Astrocyte of the spinal cord (primary cell): ENCODE measurements around the gene TRAT1.

Experiments used
- DNase-seq: peaks from one replicate; pipeline ENCODE4 v3.0.0; 2011; ENCODE audit warnings: low read depth, low spot score
- H3K4me3 ChIP-seq: 2 replicates; pipeline ENCODE4 v1.5.1; 2011; ENCODE audit warnings: low read depth, mild to moderate bottlenecking, low read length, moderate library complexity
- in situ Hi-C: cut with HindIII; loops from 2 replicates; pipeline ENCODE4 v1.10.0; 2017; ENCODE audit warnings: low sequenced_read_pairs
- TF ChIP-seq, protein P1 (sequence below): IDR thresholded peaks from 2 replicates; pipeline ENCODE4 v1.5.1; 2012; ENCODE audit warnings: low read depth, mild to moderate bottlenecking, low read length, inconsistent platforms

The TRAT1 gene

DNA sequence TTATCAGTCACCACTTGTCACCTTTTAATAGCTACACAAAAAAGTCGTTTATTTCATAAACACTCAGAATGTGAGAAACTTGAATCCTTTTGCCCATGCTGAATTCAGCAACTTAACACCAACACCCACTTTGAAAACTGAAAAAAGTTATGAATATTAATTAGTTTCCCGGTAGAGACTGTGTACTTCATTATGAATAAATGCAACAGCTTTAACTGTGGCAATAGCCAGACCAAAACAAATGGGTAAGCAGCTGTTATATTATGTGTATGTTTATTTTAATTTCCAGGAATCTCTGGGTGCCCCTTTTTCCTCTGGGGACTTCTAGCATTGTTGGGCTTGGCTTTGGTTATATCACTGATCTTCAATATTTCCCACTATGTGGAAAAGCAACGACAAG is 7.8 kb downstream of the TRAT1 start:
- H3K4me3 ChIP-seq = no peak overlapping the region
- no peak for DNase-seq
- TF ChIP-seq, protein P1, sequence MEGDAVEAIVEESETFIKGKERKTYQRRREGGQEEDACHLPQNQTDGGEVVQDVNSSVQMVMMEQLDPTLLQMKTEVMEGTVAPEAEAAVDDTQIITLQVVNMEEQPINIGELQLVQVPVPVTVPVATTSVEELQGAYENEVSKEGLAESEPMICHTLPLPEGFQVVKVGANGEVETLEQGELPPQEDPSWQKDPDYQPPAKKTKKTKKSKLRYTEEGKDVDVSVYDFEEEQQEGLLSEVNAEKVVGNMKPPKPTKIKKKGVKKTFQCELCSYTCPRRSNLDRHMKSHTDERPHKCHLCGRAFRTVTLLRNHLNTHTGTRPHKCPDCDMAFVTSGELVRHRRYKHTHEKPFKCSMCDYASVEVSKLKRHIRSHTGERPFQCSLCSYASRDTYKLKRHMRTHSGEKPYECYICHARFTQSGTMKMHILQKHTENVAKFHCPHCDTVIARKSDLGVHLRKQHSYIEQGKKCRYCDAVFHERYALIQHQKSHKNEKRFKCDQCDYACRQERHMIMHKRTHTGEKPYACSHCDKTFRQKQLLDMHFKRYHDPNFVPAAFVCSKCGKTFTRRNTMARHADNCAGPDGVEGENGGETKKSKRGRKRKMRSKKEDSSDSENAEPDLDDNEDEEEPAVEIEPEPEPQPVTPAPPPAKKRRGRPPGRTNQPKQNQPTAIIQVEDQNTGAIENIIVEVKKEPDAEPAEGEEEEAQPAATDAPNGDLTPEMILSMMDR = no peak
- in situ Hi-C loops = no loop called here

DNA sequence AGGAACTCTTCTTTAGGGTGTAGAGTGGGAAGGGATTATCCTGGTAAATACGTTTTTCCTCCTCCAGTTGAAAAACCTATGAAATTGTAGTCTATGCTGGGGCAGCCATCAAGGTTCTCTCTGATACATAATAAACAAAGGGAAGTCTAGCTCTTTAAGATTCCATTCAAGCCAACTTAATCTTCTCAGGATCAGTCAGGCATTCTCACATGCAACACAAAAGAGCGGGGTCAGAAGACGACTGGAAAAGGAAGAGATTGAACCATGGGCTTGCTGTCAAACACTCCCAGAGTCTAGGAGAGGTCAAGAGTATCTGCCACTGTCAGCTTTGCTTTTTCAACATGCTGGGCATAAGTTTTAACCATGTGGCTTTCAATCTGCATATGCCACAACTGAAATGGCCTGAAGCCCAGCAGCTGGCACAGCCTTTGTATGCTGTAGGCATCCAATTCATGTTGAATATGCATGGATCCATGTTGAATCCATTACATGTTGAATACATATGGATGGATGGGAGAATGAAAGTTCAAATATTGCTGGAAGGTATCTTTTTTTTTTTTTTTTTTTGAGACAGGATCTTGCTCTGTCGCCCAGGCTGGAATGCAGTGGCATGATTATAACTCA is 8.5 kb downstream of the TRAT1 start:
- no peak for DNase-seq
- in situ Hi-C loops = no loop called here
- TF ChIP-seq, protein P1 = no peak
- H3K4me3 ChIP-seq = no peak overlapping the region

DNA sequence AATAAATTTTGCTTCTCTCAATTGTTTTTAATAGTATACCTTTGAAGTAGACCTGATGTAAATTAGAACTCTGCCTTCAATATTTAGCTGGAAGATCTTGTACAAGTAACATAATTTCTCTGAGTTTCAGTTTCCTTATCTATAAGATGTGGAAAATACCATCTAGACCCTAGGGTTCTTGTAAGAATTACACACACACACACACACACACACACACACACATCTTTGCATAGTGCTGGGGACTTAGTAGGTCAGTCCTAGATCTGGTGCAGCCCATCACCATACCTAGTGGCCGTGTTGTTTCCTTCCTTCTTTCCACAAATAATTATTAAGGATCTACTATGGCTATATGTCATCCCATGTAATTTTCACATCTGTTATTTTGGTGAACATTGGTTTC is 11.0 kb downstream of the TRAT1 start:
- in situ Hi-C loops = no loop called here
- TF ChIP-seq, protein P1 = no peak
- DNase-seq = no peak
- H3K4me3 ChIP-seq = no peak overlapping the region

DNA sequence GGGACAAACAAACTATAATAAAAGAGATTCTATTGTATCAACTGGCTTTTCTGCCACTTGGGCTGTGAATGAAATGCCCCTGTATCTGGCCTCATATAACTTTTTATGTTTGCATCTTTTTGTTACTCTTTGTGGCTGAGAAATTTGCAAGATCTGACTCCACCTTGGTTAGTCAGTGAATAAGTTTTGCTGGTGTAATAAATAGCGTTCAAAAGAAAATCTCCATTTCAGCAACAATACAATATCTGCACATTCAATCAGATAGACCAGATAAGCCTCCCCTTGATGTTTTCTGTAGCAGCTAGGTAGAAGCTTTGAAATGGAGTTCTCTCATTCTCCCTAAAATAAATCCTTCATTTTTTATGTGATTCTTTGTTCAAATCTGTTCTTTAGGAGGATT is 12.0 kb downstream of the TRAT1 start:
- TF ChIP-seq, protein P1 = no peak
- H3K4me3 ChIP-seq = no peak overlapping the region
- in situ Hi-C loops = no loop called here
- DNase-seq = no peak

DNA sequence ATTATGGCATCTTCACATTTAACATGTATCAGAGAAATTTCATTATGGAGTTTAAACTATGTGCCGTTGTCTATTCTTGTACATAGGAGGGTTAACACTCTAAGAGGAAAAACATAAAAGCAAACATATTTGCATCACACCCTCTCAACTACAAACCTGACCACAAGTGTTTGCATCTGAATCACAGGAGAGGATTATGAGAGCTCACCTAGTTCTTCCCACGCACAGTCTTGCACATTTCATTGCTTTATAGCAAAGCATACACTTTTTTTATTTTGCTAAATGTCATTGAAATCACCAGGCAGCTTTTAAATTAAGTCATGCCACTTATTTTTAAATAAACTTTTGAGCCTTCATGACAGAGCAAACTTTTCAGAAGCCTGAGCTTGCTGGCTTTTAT is 12.5 kb downstream of the TRAT1 start:
- in situ Hi-C loops = no loop called here
- H3K4me3 ChIP-seq = no peak overlapping the region
- DNase-seq = no peak
- TF ChIP-seq, protein P1 = no peak

DNA sequence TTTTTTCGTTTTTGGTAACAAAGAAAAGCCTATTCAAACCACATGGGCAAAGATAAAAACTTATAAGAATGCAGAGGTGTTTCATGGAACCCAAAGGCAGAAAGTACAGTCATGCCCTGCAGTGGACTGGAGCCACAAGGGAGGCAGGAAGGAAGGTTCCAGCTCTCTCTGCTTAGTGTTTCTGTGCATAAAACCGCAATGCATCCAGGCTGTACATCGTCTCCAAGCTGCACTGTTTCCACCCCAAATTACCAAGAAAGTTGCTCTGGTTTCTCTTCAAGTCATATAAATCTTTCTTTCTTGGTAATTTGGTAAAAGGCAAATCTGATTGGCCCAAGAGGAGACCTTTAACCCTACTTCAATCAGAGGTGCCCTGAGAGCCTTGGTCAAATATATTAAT is 15.8 kb downstream of the TRAT1 start:
- DNase-seq = no peak
- no peak overlapping the region for H3K4me3 ChIP-seq
- TF ChIP-seq, protein P1 = no peak
- in situ Hi-C loops = no loop called here

DNA sequence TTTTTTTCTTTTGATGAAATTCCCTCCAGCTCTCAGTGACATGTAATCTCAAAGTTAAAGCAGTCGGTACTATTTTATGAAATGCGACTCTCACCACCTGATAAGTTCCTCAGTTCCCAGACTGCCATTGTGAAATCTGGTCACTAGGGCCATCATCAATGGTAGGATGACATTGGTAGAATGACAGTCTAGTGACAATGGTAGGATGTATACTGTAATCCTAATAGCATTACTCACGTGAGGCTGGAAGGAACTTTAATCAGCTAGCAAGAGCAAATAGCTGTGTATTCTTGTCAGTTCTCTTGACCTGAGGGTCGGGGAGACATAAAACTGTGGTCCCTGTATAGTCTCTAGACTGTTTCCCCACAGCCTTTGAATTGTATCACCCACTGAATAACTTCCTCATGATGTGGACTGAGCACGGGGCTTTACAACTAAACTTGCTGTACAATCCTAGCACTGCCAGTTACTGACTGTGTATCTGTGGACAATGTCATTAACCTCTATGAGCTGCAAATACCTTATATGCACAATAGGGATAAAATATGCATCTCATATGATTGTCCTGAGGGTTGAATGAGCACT is 23.2 kb downstream of the TRAT1 start:
- H3K4me3 ChIP-seq = no peak overlapping the region
- TF ChIP-seq, protein P1 = no peak
- in situ Hi-C loops = no loop called here
- DNase-seq = no peak
